Fibroblast of skin of left biceps (primary cell): ENCODE results near the gene TSPAN4.

Experiments used
- DNase-seq, 2 experiments: peaks; one replicate each; pipeline ENCODE4 v3.0.0-alpha.2; 2013; ENCODE audit warnings: low read depth in 2 of 2

The TSPAN4 gene

GRCh38 chr11:888310-889212 lies 45.9 kb downstream of the TSPAN4 start:
- no peak for DNase-seq

DNA sequence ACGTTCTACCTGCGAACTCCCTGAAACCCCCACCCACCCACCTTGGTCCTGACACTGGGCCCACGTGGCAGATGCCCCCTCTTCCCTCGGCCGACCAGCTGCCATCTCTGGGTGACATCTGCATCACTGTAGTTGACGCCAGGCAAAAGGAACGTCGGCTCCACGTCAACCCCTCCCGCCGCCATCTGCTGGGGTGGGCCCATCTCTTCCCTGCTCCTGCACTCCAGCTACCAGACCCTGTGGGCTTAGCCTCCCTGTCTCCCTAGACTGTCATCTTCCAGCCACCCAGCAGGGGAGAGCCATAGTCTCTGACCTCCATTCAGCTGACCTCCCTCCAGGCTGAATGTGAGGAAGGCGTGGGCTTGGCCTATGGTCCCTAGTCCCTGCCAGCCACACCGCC lies 46.6 kb downstream of the TSPAN4 start:
- no peak for DNase-seq

- no peak for DNase-seq
These were observed 47.2 kb downstream of the TSPAN4 start for GRCh38 chr11:889687-890475.

DNA sequence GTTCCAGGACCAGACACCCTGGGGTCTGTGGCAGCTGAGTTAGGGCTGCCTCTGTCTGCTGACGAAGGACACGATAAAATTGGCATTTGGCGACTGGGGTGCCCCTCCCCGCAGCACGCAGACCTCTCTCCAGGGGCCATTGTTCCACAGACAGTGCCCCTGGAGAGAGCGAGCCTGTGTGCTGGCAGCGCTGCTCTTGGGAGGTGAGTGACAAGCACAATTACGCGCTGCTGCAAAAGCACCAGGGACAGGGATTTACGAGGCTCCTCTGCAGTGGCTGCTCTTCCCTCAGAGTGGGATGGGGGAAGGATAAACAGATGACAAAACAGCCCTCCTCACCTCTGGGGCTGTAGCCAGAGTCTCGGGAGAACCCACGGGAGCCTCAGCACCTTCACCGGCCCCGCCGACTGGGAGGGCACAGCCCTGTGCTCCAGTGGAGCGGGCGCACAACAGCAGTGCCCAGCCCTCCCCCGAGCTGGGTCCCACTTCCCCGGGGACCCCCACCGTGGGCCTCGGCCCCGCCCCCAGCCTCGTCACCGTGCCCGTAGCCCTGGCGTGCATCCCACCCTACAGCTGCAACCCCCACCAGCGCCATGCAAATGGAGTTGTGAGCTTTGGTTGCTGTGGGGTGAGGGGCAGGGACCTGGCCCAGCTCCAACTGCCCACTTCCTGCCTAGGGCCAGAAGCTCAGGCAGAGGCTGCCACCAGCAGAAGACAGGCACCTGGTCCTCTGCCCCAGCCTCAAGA lies 48.3 kb downstream of the TSPAN4 start:
- no peak for DNase-seq

- DNase-seq: no peak
These were observed 50.5 kb downstream of the TSPAN4 start for GRCh38 chr11:893008-893654.

- DNase-seq: no peak
These were observed 52.0 kb downstream of the TSPAN4 start for GRCh38 chr11:894575-895201.

- no peak for DNase-seq
These were observed 52.9 kb downstream of the TSPAN4 start for GRCh38 chr11:895331-896110.

- DNase-seq: no peak
These were observed 54.8 kb downstream of the TSPAN4 start for GRCh38 chr11:897253-898142.

GRCh38 chr11:898143-898511 lies 55.5 kb downstream of the TSPAN4 start:
- no peak for DNase-seq

DNA sequence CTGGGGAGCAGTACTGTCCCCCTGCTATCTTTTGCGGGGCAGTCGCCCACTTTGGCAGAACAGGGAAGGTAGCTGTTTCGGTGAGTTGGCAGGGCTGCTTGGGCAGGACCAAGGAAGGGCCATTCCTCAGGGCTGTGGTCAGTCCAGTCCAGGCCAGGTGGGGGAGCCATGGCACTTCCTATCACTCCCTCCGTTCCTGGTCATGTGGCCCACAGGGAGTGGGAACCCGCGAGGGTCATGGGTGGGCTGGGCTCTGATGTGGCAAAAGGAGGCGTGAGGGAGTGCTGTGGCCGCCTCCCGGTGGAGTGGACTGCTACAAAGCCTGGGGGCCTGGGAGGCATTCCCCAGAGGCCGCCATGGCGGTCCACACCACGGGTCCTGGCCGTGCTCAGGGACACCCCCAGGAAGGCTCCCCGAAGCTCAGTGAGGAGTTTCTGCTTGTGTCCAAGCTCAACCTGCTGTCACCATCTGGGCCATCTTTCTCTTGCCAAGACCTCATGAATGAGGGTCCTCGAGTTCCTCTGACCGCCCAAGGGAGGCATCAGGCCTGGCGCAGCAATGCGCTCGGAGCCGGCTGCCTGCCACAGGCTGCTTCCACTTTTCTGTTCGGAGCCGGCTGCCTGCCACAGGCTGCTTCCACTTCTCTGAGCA lies 56.0 kb downstream of the TSPAN4 start:
- no peak for DNase-seq

DNA sequence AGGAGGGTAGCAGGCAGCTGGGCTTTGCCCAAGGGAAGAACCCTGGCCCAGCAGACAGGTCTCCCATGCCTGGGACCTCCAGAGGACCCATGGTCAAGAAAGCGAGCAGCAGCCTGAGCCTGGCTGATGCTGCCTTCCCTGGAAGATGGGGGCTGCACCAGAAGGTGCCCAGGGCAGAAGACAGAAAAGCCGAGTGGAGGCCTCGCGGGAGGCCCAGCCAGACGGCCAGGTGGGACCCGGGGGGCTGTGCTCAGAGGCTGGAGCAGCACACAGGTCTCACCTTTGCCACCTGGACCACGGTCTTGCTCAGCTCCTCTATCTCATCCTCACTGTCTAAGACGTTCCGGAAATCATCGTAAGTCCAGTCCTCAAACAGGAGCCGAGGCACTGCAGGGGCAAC lies 57.1 kb downstream of the TSPAN4 start:
- DNase-seq: no peak

GRCh38 chr11:900545-900944 lies 57.9 kb downstream of the TSPAN4 start:
- no peak for DNase-seq

DNA sequence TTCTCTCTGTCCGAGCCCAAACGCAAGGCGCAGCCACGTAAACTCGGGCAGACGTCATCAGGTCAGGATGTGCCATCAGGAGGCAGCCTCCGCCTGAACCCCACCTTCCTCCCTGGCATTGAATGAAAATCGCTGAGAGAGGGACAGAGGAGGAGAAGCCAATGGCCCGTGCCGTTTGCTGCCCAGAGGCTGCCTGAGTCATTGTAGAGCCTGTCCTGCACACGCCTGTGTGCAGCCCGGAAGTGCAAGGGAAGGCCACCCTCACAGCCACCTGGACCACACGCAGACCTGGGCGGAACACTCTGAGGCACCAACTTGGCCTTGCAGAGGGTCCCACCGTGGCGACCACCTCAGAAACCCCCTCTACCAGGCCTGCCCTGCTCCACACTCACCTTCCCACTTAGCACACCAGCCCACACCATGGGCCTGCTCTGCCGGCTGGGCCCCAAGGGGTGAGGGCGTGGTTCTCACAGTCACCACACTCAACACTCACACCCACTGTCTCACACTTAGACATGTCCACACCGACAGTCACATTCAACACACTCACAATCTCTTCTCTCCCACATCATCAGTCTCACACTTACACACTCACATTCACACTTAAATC lies 58.9 kb downstream of the TSPAN4 start:
- DNase-seq: no peak

GRCh38 chr11:904380-904779 lies 61.7 kb downstream of the TSPAN4 start:
- DNase-seq: no peak

DNA sequence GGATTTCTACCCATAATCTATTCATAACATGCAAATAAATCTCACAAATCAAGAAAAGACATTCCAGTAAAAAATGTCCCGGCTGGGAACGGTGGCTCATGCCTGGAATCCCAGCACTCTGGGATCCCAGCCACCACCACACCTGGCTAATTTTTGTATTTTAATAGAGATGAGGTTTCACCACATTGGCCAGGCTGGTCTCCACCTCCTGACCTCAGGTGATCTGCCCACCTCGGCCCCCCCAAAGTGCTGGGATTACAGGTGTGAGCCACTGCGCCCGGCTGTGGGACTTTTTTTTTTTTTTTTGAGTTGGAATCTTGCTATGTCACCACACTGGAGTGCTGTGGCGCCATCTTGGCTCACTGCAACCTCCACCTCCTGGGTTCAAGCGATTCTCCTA lies 63.3 kb downstream of the TSPAN4 start:
- no peak for DNase-seq

DNA sequence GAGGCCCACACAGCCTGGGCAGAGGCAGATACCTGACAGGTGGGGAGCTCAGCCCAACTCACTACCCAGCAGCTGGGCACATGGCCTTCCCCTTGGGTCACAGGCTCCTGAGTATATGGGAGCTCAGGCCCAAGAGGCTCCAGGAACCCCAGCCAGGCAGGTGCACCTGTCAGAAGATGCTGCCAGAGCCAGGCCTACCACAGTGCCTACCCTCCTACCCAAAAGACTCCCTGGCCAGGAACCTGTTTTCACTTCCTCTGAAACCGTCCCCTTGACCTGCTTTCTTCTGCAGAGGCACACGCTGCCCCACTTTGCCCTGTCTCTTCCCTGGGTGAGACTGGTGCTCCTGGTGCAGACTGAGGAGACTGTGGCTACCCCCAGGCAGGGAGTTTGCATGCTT lies 65.0 kb downstream of the TSPAN4 start:
- DNase-seq: no peak

DNA sequence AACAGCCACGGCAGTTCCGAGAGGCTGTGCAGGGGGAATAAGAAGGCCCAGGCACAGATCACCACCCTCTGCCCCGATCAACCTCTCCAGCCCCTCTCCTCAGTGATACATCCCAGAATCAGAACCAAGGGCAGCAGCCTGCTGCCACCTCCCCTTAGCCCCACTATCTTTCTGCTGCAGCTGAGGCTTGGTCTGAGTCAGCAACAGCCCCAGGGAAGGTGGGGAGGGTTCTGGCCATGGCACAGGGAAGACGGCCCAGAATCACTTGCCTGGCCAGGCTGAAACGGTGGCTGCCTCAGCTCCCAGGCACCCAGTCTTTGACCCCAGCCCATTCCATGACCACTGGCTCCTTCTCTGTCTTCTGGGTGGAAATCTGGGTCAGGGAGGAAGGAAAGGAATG lies 65.6 kb downstream of the TSPAN4 start:
- DNase-seq: no peak

GRCh38 chr11:909406-909805 lies 66.8 kb downstream of the TSPAN4 start:
- DNase-seq: no peak
